ENCODE results near the gene TSPAN11. TPM values are rescaled to one million over a fixed set of nuclear protein-coding genes. Genes with fewer than 3 reads are reported as not detected.

TSPAN11 gene
- not detected for polyA plus RNA-seq (2012; ENCODE audit: insufficient read depth, insufficient read length, low read depth)

DNA sequence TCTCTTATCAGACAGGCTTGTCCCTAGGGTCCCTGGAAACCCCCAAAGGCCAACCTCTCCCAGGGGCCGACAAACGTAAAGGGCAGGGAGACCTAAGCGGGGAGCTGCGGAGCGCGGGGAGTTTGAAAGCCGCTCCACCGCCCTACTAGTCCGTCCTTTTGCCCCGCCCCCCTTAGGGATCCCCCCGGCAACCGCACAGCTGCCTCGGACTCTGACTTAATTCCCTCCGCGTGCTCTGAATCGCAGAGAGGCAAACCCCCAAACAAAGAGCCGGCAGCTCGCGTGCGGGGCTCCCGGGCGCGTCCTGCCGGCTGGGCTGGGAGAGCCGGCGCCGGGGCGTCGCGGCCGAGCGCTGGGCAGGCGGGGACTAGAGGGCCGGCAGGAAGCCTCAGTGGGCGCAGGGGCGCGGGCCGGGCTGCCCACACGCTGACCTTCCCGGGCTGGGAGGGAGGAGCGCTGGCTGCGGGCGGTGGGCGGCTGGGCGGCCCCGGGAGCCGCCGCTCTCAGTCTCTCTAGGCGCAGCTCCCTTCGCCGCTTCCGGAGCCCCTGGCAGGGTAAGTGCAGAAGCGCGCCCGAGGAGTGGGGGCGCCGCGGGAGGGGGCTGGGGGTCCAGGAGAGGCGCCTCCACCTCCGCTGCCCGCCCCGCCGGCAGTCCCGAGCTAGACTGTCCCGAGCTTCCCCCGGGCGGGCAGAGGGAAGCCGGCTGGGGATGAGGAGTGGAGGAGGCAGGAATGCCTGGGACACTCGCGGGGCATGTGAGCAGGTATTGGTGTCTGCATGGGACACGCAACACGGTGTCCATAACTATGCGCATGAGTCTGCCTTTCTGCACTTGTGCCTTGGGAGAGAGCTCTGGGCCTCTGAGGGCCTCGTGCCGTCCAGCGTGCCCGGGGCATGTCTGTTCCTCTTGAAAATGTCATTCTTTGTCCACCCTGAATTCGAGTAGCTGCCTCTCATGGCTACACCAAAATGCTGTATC, at the start of gene TSPAN11:
Gene TSPAN11, plus strand, starts transcription at position 506 of the 979 bp plus-strand sequence. CDS start 27,244 bp downstream, outside the sequence.
- peak; percentile 53 for DNase-seq
- Histone ChIP-seq H3K4me1 (no peaks in the 10 kb centered on the region), H3K27me3 (peaks cover 14% of the 10 kb centered on the region), H3K9me3 (no peaks in the 10 kb centered on the region), H3K36me3 (no peaks in the 10 kb centered on the region), H3K4me3 (ENCODE audit: low read depth, low read length) (peak within 1 kb of the TSS; percentile 50)
- no peak for TF ChIP-seq CTCF (IDR thresholded peaks at IDR 0.05; ENCODE audit: low read depth, low read length)

DNA sequence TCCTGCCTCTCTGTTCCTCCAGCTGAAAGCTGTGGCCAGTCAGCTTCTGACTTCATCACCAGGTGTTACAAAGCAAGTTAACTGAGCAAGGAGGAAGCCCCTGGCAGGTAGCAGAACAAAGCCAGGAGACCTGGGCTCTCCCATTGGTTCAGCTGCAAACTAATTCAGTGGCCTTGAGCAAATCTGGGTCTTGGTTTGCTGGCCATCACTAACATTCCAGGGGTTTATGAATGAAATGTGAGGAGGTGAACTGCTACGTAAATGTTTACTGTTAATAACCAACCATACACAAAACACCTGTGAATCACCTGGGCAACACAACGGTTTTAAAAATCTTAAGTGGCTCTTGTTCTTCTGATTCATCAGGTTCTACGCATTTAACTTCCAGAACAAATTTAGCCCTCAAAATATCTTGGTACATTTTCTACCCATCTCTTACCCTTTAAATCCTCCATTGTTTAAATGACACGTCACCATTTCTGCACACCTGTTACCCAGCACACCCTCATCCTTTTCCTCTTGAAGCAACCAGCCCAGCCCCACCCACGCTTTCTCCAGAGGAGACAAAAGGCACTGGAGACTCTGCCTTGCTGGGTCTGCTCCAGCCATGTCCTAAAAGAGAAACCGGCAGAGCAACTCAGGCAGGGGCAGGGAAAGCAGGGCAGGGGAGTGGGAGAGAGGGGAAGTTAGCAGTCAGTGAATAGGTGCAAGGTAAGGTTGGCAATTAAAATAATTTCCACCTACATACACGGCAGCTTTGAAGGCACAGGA, 49.3 kb upstream of the TSPAN11 start:
- H3K27me3 ChIP-seq = peaks cover 5% of the 10 kb centered on the region; the same call in 1 of the 2 replicates
- no peaks in the 10 kb centered on the region for H3K9me3 ChIP-seq
- no peak for DNase-seq
- H3K4me1 ChIP-seq = no peaks in the 10 kb centered on the region
- no peak overlapping the region for H3K4me3 ChIP-seq (ENCODE audit: low read depth, low read length)
- TF ChIP-seq CTCF (IDR thresholded peaks at IDR 0.05; ENCODE audit: low read depth, low read length) = no peak
- no peaks in the 10 kb centered on the region for H3K36me3 ChIP-seq

DNA sequence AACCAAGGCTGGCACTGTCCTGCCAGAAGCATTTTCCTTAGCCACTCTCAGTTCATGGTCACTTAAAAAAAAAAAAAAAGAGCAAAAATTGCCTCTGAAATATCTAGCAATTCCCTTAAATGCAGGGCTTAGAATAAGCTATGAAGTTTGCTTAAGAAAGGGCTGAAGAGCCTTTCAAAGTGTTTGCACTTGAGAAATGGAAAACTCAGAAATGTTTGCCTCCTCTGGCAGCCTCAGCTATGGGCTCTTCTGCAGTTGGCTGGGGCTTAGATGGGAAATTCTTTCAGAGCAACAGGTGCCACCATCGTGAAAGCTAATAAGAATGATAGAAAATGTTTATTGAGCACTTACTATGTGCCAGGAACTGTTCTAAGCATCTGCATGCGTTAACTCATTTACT, 48.5 kb upstream of the TSPAN11 start:
- Histone ChIP-seq H3K4me3 (ENCODE audit: low read depth, low read length) (no peak overlapping the region), H3K4me1 (no peaks in the 10 kb centered on the region), H3K36me3 (no peaks in the 10 kb centered on the region), H3K9me3 (no peaks in the 10 kb centered on the region), H3K27me3 (peaks cover 5% of the 10 kb centered on the region; the same call in 1 of the 2 replicates)
- TF ChIP-seq CTCF (IDR thresholded peaks at IDR 0.05; ENCODE audit: low read depth, low read length) = no peak
- DNase-seq = no peak

DNA sequence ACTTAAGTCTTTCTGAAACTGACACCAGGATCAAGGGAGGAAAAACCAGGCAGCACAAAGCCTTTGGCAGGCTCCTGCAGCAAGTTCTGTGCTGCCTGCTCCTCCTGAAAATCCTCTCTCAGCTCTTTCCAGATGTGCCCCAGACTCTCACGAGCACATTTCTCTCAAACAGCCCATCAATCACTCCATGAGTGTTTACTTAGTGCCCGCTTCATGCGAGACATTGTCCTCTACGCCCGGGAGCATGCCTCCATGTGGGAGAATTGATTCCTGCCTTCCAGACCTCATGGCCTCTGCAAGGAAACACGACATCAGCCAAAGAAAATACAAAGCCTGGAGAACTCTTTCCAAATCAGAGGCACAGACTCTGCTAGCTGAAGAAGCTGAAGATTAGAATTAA, 46.5 kb upstream of the TSPAN11 start:
- no peak for DNase-seq
- Histone ChIP-seq H3K27me3 (peaks cover 5% of the 10 kb centered on the region; the same call in 1 of the 2 replicates), H3K9me3 (no peaks in the 10 kb centered on the region), H3K4me3 (ENCODE audit: low read depth, low read length) (no peak overlapping the region), H3K4me1 (no peaks in the 10 kb centered on the region), H3K36me3 (no peaks in the 10 kb centered on the region)
- TF ChIP-seq CTCF (IDR thresholded peaks at IDR 0.05; ENCODE audit: low read depth, low read length) = no peak

- Histone ChIP-seq H3K36me3 (no peaks in the 10 kb centered on the region), H3K4me3 (ENCODE audit: low read depth, low read length) (no peak overlapping the region), H3K9me3 (no peaks in the 10 kb centered on the region), H3K4me1 (no peaks in the 10 kb centered on the region), H3K27me3 (peaks cover 5% of the 10 kb centered on the region; the same call in 1 of the 2 replicates)
- TF ChIP-seq CTCF (IDR thresholded peaks at IDR 0.05; ENCODE audit: low read depth, low read length) = no peak
- no peak for DNase-seq
These were observed 45.7 kb upstream of the TSPAN11 start for GRCh38 chr12:30880813-30881212.

All from BE2C (cell line).